Hematopoietic multipotent progenitor cell treated with erythropoietin and hydrocortisone succinate and interleukin-3 and kit ligand, for 6 days (in vitro differentiated cells): Measurements from ENCODE around the gene HSD17B11.
"Not testable (repeated sequence)": the region's sequence is repeated elsewhere in the genome, so short reads cannot be mapped to it uniquely, and the experiment has no call there.

Experiments used
- DNase-seq: peaks from one replicate; pipeline ENCODE4 v3.0.0-alpha.2; 2015

HSD17B11 gene

DNA sequence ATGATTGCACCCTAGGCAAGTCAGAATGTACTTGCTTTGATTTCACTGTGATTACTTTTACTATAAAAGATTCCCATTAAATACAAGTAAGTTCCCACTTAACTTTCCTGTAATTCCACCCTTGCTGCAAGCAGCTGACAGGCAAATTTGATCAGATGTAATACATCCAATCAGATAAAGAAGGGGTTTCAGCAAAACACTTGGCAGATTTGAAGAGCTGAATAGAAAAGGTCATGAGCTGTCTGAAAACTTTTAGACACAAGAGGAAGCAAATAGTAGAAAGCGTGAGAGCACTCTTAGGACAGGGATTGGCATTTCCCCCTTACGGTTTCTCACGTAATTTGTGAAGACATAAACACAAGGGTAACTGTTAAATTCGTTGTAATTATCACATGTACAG is 91.1 kb downstream of the HSD17B11 start:
- no peak for DNase-seq

DNA sequence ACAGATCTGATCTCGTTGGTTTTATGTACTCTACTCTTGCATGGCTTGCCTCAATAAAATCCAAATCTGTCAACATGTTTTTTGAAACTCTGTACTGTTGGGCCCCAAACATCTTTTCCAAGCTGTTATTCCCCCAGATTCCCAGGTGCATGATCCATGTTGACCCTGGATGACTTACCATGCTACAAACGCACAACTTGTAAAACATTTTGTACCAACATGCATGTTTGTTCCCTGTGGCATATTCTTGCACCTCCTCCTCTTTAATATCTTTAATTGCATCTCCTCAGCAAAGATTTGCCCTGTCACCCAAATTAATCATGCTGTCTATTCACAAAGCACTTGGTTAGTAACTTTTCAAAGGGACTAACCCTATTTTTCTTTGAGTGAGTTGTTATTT is 92.6 kb downstream of the HSD17B11 start:
- DNase-seq: no peak

DNA sequence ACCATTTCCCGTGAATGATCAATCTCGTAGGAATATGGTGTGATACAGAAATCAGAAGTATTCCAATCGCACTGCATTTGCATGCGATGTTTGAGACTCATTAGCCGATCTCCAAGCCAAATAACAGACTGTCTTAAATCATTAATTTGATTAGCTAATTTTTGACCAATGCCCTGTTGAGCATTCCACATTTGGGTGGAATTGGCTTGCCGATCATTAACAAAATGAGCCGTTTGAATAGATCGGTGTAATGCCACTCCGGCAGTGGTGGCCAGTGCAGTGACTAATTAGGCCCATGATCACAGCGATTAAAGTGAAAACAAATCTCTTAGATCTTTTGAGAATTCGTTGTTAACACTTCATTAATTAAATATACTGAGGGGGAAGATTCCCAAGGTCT is 96.1 kb downstream of the HSD17B11 start:
- not testable (repeated sequence) for DNase-seq

DNA sequence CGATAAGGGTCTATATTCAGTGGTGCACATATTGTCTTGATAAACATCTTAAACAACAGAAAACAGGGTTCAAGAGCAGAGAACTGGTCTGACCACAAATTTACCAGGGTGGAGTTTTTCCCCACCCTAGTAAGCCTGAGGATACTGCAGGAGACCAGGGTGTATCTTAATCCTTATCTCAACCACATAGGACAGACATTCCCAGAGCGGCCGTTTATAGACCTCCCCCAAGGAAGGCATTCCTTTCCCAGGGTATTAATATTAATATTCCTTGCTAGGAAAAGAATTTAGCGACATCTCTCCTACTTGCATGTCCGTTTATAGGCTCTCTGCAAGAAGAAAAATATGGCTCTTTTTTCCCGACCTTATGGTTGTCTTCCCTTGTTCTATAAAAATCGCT is 97.1 kb downstream of the HSD17B11 start:
- DNase-seq: not testable (repeated sequence)

DNA sequence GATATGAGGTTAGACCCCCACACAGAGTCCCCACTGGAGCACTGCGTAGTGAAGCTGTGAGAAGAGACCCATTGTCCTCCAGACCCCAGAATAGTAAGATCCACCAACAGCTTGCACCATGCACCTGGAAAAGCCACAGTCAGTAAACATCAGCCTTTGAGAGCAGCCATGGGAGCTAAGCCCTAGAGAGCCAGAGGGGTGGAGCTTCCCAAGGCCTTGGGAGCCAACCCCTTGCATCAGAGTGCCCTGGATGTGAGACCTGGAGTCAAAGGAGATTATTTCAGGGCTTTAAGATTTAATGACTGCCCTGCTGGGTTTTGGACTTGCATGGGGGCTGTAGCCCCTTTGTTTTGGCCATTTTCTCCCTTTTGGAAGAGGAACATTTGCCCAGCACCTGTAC is 104.0 kb downstream of the HSD17B11 start:
- DNase-seq: no peak
